PC-9 (cell line): Measurements from ENCODE around the gene CCDC85B. TPM values are rescaled to one million over a fixed set of nuclear protein-coding genes. Genes with fewer than 3 reads are reported as not detected.

ENCODE experiments used
- BruUV-seq: library from RNA; stranded (reverse); fragments of 400-500 nt; replicated peaks from 2 replicates; lab custom pipeline; 2021; lab: Mats Ljungman, UMichigan
- CTCF ChIA-PET: fragments of 300-600 bp; sonication (Branson Sonifier 250); formaldehyde crosslinking; loops from one replicate; lab custom pipeline; 2022; ENCODE audit warnings: antibody characterized with exemption; lab: Charles Lee
- POLR2A ChIA-PET: fragments of 300-600 bp; sonication (Branson Sonifier 250); formaldehyde crosslinking; loops from one replicate; lab custom pipeline; 2022; ENCODE audit warnings: antibody characterized with exemption; ENCODE audit not compliant: unreplicated experiment; lab: Charles Lee
- DNase-seq, 2 experiments: peaks; one replicate each; pipeline versions ENCODE4 v3.0.0 to v3.0.0-alpha.2; 2015 to 2022; ENCODE audit warnings: mixed read lengths in 1 of 2
- H2AFZ ChIP-seq: fragments of 200-600 bp; sonication (generic); 2 replicates; pipeline ENCODE4 v1.8.1; 2017; ENCODE audit warnings: antibody characterized with exemption
- H3F3A ChIP-seq: fragments of 200-600 bp; sonication (generic); 2 replicates; pipeline ENCODE4 v1.8.1; 2017; ENCODE audit warnings: antibody characterized with exemption, mild to moderate bottlenecking, low read depth; ENCODE audit not compliant: insufficient read depth
- H3K27ac ChIP-seq: fragments of 200-600 bp; sonication (generic); 2 replicates; pipeline ENCODE4 v1.6.1; 2016; ENCODE audit warnings: mixed run types
- H3K27me3 ChIP-seq: fragments of 200-600 bp; sonication (generic); 2 replicates; pipeline ENCODE4 v1.6.1; 2016; ENCODE audit warnings: low read depth, mixed run types; ENCODE audit not compliant: insufficient read depth
- H3K36me3 ChIP-seq: fragments of 200-600 bp; sonication (generic); 2 replicates; pipeline ENCODE4 v1.6.1; 2016; ENCODE audit warnings: low read depth, mixed run types
- H3K4me1 ChIP-seq: fragments of 200-600 bp; sonication (generic); replicated peaks from 2 replicates; pipeline ENCODE4 v1.6.1; 2016; ENCODE audit warnings: mixed run types; ENCODE audit not compliant: insufficient read depth
- H3K4me2 ChIP-seq: fragments of 200-600 bp; sonication (generic); 2 replicates; pipeline ENCODE4 v1.6.1; 2017; ENCODE audit warnings: mixed run types
- H3K4me3 ChIP-seq: fragments of 200-600 bp; sonication (generic); 2 replicates; pipeline ENCODE4 v1.6.1; 2016; ENCODE audit warnings: mixed run types
- H3K79me2 ChIP-seq: fragments of 200-600 bp; sonication (generic); 2 replicates; pipeline ENCODE4 v1.6.1; 2017; ENCODE audit warnings: low read depth, mixed run types
- H3K9me2 ChIP-seq: fragments of 200-600 bp; sonication (generic); 2 replicates; pipeline ENCODE4 v1.8.1; 2017; ENCODE audit warnings: mild to moderate bottlenecking; ENCODE audit not compliant: insufficient read depth
- H3K9me3 ChIP-seq: fragments of 200-600 bp; sonication (generic); 2 replicates; pipeline ENCODE4 v1.8.1; 2016; ENCODE audit warnings: low read depth; ENCODE audit not compliant: insufficient read depth
- H4K20me1 ChIP-seq: fragments of 200-600 bp; sonication (generic); 2 replicates; pipeline ENCODE4 v1.8.1; 2017; ENCODE audit not compliant: insufficient read depth
- CTCF ChIP-seq: fragments of 200-600 bp; sonication (generic); conservative IDR thresholded peaks from 2 replicates; pipeline ENCODE4 v1.6.1; 2017; ENCODE audit warnings: mixed run types, antibody characterized with exemption, mild to moderate bottlenecking, moderate library complexity
- EZH2 ChIP-seq: fragments of 200-600 bp; sonication (generic); IDR thresholded peaks from 2 replicates; pipeline ENCODE4 v1.8.0; 2017; ENCODE audit warnings: antibody characterized with exemption, low read depth
- intact Hi-C: fragments of 100-400 bp; cut with micrococcal nuclease; formaldehyde crosslinking; loops from one replicate; pipeline ENCODE4 v1.10.0; 2022; ENCODE audit not compliant: unreplicated experiment
- total RNA-seq: library from RNA; stranded (reverse); gene quantifications from 2 replicates; pipeline ENCODE4 v1.2.3, GENCODE V29; 2021

CCDC85B gene
- total RNA-seq, 1 experiment from 2014 or later = 45.0 TPM

GRCh38 chr11:65860278-65861164, 30.0 kb upstream of the CCDC85B start, which contains the start of gene MUS81:
Gene MUS81 (plus strand): TSS chr11:65860433. CDS start chr11:65860754, 321 bp downstream.
- H3K4me3 ChIP-seq = peak within 1 kb of the TSS; percentile 96
- ChIA-PET POLR2A (interaction anchor here (0.5 to 1.9 kb wide), 11 partner anchors 11 to 353 kb away, joined by 3 to 29 read pairs (median 6); partner anchors contain the start of genes CCDC85B and FIBP), CTCF (interaction anchor here (0.6 to 2.4 kb wide), 9 partner anchors 12 to 149 kb away, joined by 3 to 24 read pairs (median 4); partner anchors contain the start of genes BANF1, CCDC85B, FIBP and KAT5)
- H4K20me1 ChIP-seq = peaks cover 20% of the 10 kb centered on the region
- peak within 1 kb of the TSS; percentile 92 for H2AFZ ChIP-seq
- no peaks in the 10 kb centered on the region for H3K9me2 ChIP-seq
- peak; percentile 95 to 99 for DNase-seq
- H3F3A ChIP-seq = peaks cover 38% of the 10 kb centered on the region
- H3K4me2 ChIP-seq = peak within 1 kb of the TSS; percentile 88
- H3K27ac ChIP-seq = peak within 1 kb of the TSS; percentile 79
- TF ChIP-seq CTCF (peak; percentile 99), EZH2 (no peak)
- intact Hi-C loops = no loop called here
- BruUV-seq = no TSS peak
- H3K36me3 ChIP-seq = peaks cover 36% of the 10 kb centered on the region
- H3K27me3 ChIP-seq = no peaks in the 10 kb centered on the region
- H3K9me3 ChIP-seq = no peaks in the 10 kb centered on the region
- H3K4me1 ChIP-seq = peaks cover 21% of the 10 kb centered on the region
- peaks cover 48% of the 10 kb centered on the region for H3K79me2 ChIP-seq

- Histone ChIP-seq H3K4me3 (peak overlapping the region; percentile 96), H3K9me2 (no peaks in the 10 kb centered on the region), H3K4me1 (peaks cover 16% of the 10 kb centered on the region), H3K27me3 (no peaks in the 10 kb centered on the region), H2AFZ (peak overlapping the region; percentile 92), H3K4me2 (peak overlapping the region; percentile 88), H3K36me3 (peaks cover 30% of the 10 kb centered on the region), H4K20me1 (peaks cover 14% of the 10 kb centered on the region), H3K27ac (peak overlapping the region; percentile 79), H3K9me3 (no peaks in the 10 kb centered on the region), H3K79me2 (peaks cover 42% of the 10 kb centered on the region), H3F3A (peaks cover 36% of the 10 kb centered on the region)
- DNase-seq = peak in 1 of 2 experiments; percentile 34
- TF ChIP-seq CTCF (no peak), EZH2 (no peak)
- intact Hi-C loops = no loop called here
- ChIA-PET POLR2A (interaction anchor here (0.6 kb wide), 2 partner anchors 10 to 52 kb away, joined by 3 to 10 read pairs; no protein-coding TSS in a partner anchor), CTCF (interaction anchor here (0.6 to 2.4 kb wide), 4 partner anchors 11 to 149 kb away, joined by 3 to 24 read pairs (median 4); partner anchors contain the start of genes FIBP and KAT5)
- BruUV-seq = no TSS peak
These were observed 29.3 kb upstream of the CCDC85B start for GRCh38 chr11:65861165-65861505.

- H3K9me3 ChIP-seq = no peaks in the 10 kb centered on the region
- H4K20me1 ChIP-seq = peaks cover 8% of the 10 kb centered on the region
- no TSS peak for BruUV-seq
- TF ChIP-seq CTCF (no peak), EZH2 (no peak)
- H3K79me2 ChIP-seq = peaks cover 37% of the 10 kb centered on the region
- H3K27me3 ChIP-seq = no peaks in the 10 kb centered on the region
- H3K9me2 ChIP-seq = no peaks in the 10 kb centered on the region
- peak overlapping the region; percentile 79 for H3K27ac ChIP-seq
- intact Hi-C loops = no loop called here
- ChIA-PET CTCF (interaction anchor here (0.6 to 1.0 kb wide), 2 partner anchors 23 to 149 kb away, joined by 3 to 5 read pairs; partner anchors contain the start of gene KAT5), POLR2A (no interaction called here)
- peak in 1 of 2 experiments; percentile 33 for DNase-seq
- H3K4me3 ChIP-seq = peak overlapping the region; percentile 96
- H3K4me2 ChIP-seq = peak overlapping the region; percentile 88
- peaks cover 35% of the 10 kb centered on the region for H3F3A ChIP-seq
- peak overlapping the region; percentile 92; the same call in 1 of the 2 replicates for H2AFZ ChIP-seq
- H3K36me3 ChIP-seq = peaks cover 24% of the 10 kb centered on the region
- H3K4me1 ChIP-seq = peaks cover 13% of the 10 kb centered on the region
These were observed 28.8 kb upstream of the CCDC85B start for GRCh38 chr11:65861533-65862183.
